Smooth muscle cell (in vitro differentiated cells): Measurements from ENCODE around the gene NKX2-2. TPM values are rescaled to one million over a fixed set of nuclear protein-coding genes. Genes with fewer than 3 reads are reported as not detected.

Experiments
- DNase-seq: peaks from one replicate; lab custom pipeline; 2025; ENCODE audit not compliant: unreplicated experiment; lab: John Stamatoyannopoulos, UW
- H2AFZ ChIP-seq: fragments of 200-600 bp; sonication (generic); 2 replicates; pipeline ENCODE4 v1.6.0; 2016; ENCODE audit warnings: antibody characterized with exemption, low read depth, mild to moderate bottlenecking
- H3F3A ChIP-seq: fragments of 200-600 bp; sonication (generic); 2 replicates; pipeline ENCODE4 v1.6.0; 2017; ENCODE audit warnings: antibody characterized with exemption, low read depth
- H3K27ac ChIP-seq: fragments of 200-600 bp; sonication (generic); 2 replicates; pipeline ENCODE4 v1.5.1; 2016; ENCODE audit warnings: low read depth, mild to moderate bottlenecking
- H3K27me3 ChIP-seq: fragments of 200-600 bp; sonication (generic); 2 replicates; pipeline ENCODE4 v1.6.1; 2016; ENCODE audit warnings: low read depth, mild to moderate bottlenecking
- H3K36me3 ChIP-seq: fragments of 200-600 bp; sonication (generic); 2 replicates; pipeline ENCODE4 v1.5.1; 2016; ENCODE audit warnings: low read depth
- H3K4me1 ChIP-seq: fragments of 200-600 bp; sonication (generic); 2 replicates; pipeline ENCODE4 v1.5.1; 2016; ENCODE audit warnings: low read depth
- H3K4me2 ChIP-seq: fragments of 200-600 bp; sonication (generic); 2 replicates; pipeline ENCODE4 v1.6.0; 2016; ENCODE audit warnings: mild to moderate bottlenecking
- H3K4me3 ChIP-seq: fragments of 200-600 bp; sonication (generic); 2 replicates; pipeline ENCODE4 v1.5.1; 2016; ENCODE audit warnings: mild to moderate bottlenecking
- H3K79me2 ChIP-seq: fragments of 200-600 bp; sonication (generic); 2 replicates; pipeline ENCODE4 v1.6.0; 2016; ENCODE audit warnings: low read depth, mild to moderate bottlenecking
- H3K9ac ChIP-seq: fragments of 200-600 bp; sonication (generic); 2 replicates; pipeline ENCODE4 v1.6.0; 2016; ENCODE audit warnings: low read depth
- H3K9me3 ChIP-seq: fragments of 200-600 bp; sonication (generic); replicated peaks from 2 replicates; pipeline ENCODE4 v1.5.1; 2016; ENCODE audit warnings: low read depth
- H4K20me1 ChIP-seq: fragments of 200-600 bp; sonication (generic); 2 replicates; pipeline ENCODE4 v1.6.0; 2016; ENCODE audit warnings: low read depth
- WGBS: methylation state at CpG from one replicate; pipeline ENCODE4 v1.1.7; 2016; ENCODE audit warnings: low lambda C conversion rate; 5-methylcytosine and 5-hydroxymethylcytosine counted together
- polyA plus RNA-seq: library from polyadenylated mRNA; unstranded; fragments of >200 nt; fragmentation: Nextera tagmentation; extraction: Ambion mirVana; gene quantifications from 2 replicates; pipeline ENCODE4 v1.2.1, GENCODE V29; 2016
- total RNA-seq: library from RNA; depleted of rRNA; stranded (reverse); fragments of >200 nt; gene quantifications from 2 replicates; pipeline ENCODE4 v1.2.3, GENCODE V29; 2014
- TF ChIP-seq, protein P1 (sequence below): fragments of 200-600 bp; sonication (generic); IDR thresholded peaks from 2 replicates; pipeline ENCODE4 v1.5.1; 2017; ENCODE audit warnings: borderline replicate concordance, mild to moderate bottlenecking, antibody characterized with exemption; ENCODE audit not compliant: insufficient read depth, poor library complexity, severe bottlenecking

NKX2-2 gene
- total and polyA plus RNA-seq, 2 experiments from 2014 or later, result not detected

DNA sequence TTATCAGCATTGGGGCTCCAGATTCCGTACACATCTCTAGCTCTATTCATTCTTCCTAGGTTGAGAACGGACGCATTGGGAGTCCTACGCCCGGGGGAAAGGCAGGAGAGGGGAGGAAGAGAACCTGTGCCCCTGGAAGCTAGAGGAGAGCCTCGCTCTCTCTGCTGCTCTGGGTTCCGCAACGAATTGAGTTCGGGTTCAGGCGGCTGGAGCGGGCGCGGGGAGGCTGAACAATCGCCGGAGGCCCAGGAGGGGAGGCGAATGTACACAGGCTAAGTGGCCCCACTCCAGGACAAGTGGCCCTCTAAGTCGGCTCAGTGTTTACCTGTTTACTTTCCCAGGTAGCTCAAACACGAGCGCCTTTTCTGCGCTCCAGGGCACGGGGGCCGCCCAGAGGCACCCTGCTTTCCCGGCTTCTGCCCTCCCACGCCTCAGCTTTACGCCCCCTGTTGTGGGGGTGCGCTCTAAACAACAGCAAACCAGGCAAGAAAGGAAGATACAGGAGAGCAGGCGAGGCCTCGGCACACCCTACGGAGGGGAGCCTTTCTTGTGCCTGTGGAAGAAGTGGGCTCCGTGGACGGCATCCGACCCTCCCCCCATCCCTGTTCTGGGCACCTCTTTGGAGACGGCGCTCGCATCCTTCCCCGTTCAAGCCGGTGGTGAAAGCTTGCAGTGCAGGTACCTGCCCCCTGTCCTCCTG lies 4.6 kb upstream of the NKX2-2 start:
- no peak for DNase-seq
- Histone ChIP-seq H3K4me3 (no peak overlapping the region), H3K4me2 (no peak overlapping the region), H3F3A (no peaks in the 10 kb centered on the region), H3K79me2 (no peaks in the 10 kb centered on the region), H3K27ac (no peak overlapping the region), H2AFZ (no peak overlapping the region), H4K20me1 (no peaks in the 10 kb centered on the region), H3K27me3 (peaks cover 100% of the 10 kb centered on the region), H3K36me3 (no peaks in the 10 kb centered on the region), H3K9ac (no peak overlapping the region), H3K9me3 (no peaks in the 10 kb centered on the region), H3K4me1 (peaks cover 22% of the 10 kb centered on the region)
- TF ChIP-seq, protein P1, sequence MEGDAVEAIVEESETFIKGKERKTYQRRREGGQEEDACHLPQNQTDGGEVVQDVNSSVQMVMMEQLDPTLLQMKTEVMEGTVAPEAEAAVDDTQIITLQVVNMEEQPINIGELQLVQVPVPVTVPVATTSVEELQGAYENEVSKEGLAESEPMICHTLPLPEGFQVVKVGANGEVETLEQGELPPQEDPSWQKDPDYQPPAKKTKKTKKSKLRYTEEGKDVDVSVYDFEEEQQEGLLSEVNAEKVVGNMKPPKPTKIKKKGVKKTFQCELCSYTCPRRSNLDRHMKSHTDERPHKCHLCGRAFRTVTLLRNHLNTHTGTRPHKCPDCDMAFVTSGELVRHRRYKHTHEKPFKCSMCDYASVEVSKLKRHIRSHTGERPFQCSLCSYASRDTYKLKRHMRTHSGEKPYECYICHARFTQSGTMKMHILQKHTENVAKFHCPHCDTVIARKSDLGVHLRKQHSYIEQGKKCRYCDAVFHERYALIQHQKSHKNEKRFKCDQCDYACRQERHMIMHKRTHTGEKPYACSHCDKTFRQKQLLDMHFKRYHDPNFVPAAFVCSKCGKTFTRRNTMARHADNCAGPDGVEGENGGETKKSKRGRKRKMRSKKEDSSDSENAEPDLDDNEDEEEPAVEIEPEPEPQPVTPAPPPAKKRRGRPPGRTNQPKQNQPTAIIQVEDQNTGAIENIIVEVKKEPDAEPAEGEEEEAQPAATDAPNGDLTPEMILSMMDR, result no peak
- WGBS, result 4% methylated on average over 37 of the region's 37 CpGs

DNA sequence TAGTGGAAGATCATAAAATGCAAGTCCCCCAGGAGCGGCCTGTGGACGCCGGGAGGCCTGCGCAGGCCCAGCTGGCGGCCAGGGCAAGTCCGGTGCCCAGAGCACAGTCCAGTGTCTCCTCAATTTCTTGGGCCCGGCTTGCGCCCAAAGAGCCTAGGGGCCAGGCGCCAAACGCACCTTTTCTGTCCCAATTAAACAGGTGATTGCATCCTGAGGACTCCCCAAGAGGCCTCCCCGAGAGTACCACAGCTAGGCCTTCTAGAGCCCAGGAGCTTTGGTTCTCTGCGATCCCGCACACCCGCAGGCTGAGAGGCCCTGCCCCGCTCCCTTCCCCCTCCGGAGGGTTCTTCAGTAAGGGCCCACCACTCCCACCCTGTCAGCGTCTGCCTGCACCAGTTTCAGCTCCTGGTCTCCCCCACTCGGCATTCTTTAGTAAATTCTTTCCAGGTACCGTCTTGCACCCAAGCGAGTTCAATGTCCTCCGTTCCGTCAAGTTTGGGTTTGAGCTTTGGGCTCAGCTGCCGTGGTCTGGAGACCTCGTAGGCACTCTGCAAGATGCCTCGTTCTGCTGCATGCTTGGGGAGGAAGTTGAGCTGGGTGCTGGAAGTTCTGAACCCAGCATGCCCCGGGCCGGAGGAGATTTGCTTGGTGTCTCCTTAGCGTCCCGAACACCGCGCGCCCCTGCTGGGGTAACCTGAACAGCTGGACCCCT lies 3.9 kb upstream of the NKX2-2 start:
- no peaks in the 10 kb centered on the region for H4K20me1 ChIP-seq
- no peak overlapping the region for H3K4me2 ChIP-seq
- WGBS, result 3% methylated on average over 32 of the region's 32 CpGs
- no peaks in the 10 kb centered on the region for H3K9me3 ChIP-seq
- H3K79me2 ChIP-seq, result no peaks in the 10 kb centered on the region
- no peaks in the 10 kb centered on the region for H3F3A ChIP-seq
- H3K27ac ChIP-seq, result no peak overlapping the region
- no peak overlapping the region for H3K4me3 ChIP-seq
- H2AFZ ChIP-seq, result no peak overlapping the region
- no peak for DNase-seq
- no peaks in the 10 kb centered on the region for H3K36me3 ChIP-seq
- H3K27me3 ChIP-seq, result peaks cover 100% of the 10 kb centered on the region
- H3K4me1 ChIP-seq, result peaks cover 22% of the 10 kb centered on the region
- H3K9ac ChIP-seq, result no peak overlapping the region
- TF ChIP-seq, protein P1, result no peak

DNA sequence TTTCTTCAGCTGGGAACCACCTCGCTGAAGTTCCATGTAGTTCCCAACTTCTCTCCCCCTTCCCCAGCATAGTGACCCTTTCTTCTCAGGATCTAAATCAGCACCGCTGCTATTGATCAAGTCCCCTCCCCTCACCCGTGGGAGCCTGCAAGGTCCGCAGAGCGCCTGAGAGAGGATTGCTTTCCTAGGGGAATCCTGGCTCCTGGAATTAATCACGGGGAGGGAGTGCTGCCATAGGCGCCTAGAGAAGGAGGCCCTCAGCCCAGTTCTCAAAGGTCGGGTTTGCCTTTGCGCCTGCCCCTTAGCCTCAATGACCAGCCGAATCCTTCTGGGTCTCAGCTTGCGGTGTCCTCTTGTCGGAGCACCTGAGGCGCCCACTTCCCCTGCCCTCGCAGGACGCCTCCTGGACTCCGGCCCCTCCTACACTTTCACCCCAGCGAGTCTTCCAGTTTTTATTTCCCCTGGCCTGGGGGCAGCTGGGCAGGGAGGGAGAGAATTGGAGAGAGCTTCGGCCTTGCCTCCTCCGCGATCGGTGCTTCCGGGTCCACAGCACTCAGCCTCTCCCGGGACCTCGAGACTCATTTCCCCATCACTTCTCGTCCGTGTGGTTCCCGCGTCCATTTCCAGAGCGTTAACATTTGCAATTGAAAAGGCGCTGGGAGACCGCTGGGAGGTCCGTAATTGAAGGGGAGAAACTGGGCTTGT lies 3.1 kb upstream of the NKX2-2 start:
- no peak overlapping the region for H3K4me3 ChIP-seq
- 2% methylated on average over 30 of the region's 32 CpGs for WGBS
- H3K27ac ChIP-seq, result no peak overlapping the region
- TF ChIP-seq, protein P1, result no peak
- no peak overlapping the region for H3K4me2 ChIP-seq
- H3K79me2 ChIP-seq, result no peaks in the 10 kb centered on the region
- peaks cover 18% of the 10 kb centered on the region for H3K4me1 ChIP-seq
- peaks cover 100% of the 10 kb centered on the region for H3K27me3 ChIP-seq
- H3K9ac ChIP-seq, result no peak overlapping the region
- H3K9me3 ChIP-seq, result no peaks in the 10 kb centered on the region
- H3K36me3 ChIP-seq, result no peaks in the 10 kb centered on the region
- no peak for DNase-seq
- no peaks in the 10 kb centered on the region for H4K20me1 ChIP-seq
- no peak overlapping the region for H2AFZ ChIP-seq
- no peaks in the 10 kb centered on the region for H3F3A ChIP-seq
